ENCODE data around the gene PAX2.

DNA sequence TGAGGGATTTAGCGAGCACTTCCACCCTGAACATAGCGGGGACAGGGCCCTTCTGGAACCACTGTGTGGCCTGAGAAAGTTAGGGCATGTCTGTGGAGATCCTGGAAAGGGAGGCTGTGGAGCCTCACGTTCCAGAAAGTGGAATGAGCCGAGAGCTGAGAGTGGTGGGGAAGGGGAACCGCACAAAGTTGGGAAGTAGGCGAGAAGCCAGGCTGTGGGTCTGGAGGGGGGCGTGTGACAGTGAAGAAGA is 10.4 kb upstream of the PAX2 start:
- TF ChIP-seq, protein P1, sequence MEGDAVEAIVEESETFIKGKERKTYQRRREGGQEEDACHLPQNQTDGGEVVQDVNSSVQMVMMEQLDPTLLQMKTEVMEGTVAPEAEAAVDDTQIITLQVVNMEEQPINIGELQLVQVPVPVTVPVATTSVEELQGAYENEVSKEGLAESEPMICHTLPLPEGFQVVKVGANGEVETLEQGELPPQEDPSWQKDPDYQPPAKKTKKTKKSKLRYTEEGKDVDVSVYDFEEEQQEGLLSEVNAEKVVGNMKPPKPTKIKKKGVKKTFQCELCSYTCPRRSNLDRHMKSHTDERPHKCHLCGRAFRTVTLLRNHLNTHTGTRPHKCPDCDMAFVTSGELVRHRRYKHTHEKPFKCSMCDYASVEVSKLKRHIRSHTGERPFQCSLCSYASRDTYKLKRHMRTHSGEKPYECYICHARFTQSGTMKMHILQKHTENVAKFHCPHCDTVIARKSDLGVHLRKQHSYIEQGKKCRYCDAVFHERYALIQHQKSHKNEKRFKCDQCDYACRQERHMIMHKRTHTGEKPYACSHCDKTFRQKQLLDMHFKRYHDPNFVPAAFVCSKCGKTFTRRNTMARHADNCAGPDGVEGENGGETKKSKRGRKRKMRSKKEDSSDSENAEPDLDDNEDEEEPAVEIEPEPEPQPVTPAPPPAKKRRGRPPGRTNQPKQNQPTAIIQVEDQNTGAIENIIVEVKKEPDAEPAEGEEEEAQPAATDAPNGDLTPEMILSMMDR (IDR thresholded peaks at IDR 0.05), result no peak
- no peak for TF ChIP-seq POLR2A (IDR thresholded peaks at IDR 0.05)

All from adrenal gland (tissue), 5 donors.